CD4-positive, CD25-positive, alpha-beta regulatory T cell (primary cell): ENCODE measurements around the gene VSNL1. TPM values are rescaled to one million over a fixed set of nuclear protein-coding genes. Genes with fewer than 3 reads are reported as not detected.

Source experiments
- ATAC-seq, 2 donors: fragments of 150-1000 bp; cut with Tn5 transposase; one replicate each; pipeline ENCODE4 v1.10.0; 2021; ENCODE audit warnings: low read depth in 2 of 2, moderate number of reproducible peaks in 2 of 2, moderate library complexity in 1 of 2
- DNase-seq, 3 donors: peaks; one replicate each; pipeline versions ENCODE4 v3.0.0 to v3.0.0-alpha.2; 2012 to 2022; ENCODE audit warnings: mixed read lengths in 1 of 3
- H3K27ac ChIP-seq: one replicate; pipeline ENCODE4 v1.7.0; 2013; ENCODE audit warnings: mild to moderate bottlenecking, low read length; ENCODE audit not compliant: insufficient read depth, poor library complexity, severe bottlenecking
- H3K27me3 ChIP-seq: one replicate; pipeline ENCODE4 v1.7.0; 2013; ENCODE audit warnings: low read length; ENCODE audit not compliant: control insufficient read depth, insufficient read depth
- H3K36me3 ChIP-seq: one replicate; pipeline ENCODE4 v1.7.0; 2013; ENCODE audit warnings: mild to moderate bottlenecking, low read length, moderate library complexity; ENCODE audit not compliant: control insufficient read depth, insufficient read depth
- H3K4me1 ChIP-seq: 2 replicates; pipeline ENCODE4 v1.7.0; 2013; ENCODE audit warnings: mild to moderate bottlenecking, low read length; ENCODE audit not compliant: insufficient read depth, control insufficient read depth, poor library complexity, severe bottlenecking
- H3K4me3 ChIP-seq: one replicate; pipeline ENCODE4 v1.7.0; 2013; ENCODE audit warnings: low read depth, mild to moderate bottlenecking, low read length, moderate library complexity
- H3K9me3 ChIP-seq, 2 experiments: 1 replicate in 1 of 2; 2 replicates in 1 of 2; pipeline ENCODE4 v1.7.0; 2013; ENCODE audit warnings: low read length in 2 of 2, mild to moderate bottlenecking in 1 of 2, moderate library complexity in 1 of 2; ENCODE audit not compliant: control insufficient read depth in 2 of 2
- H3K27ac Mint-ChIP-seq, 3 donors: one replicate each; pipeline ENCODE4 v1.8.0; 2020 to 2022; ENCODE audit warnings: mild to moderate bottlenecking in 3 of 3, mixed read lengths in 3 of 3, moderate library complexity in 2 of 3
- H3K27me3 Mint-ChIP-seq: one replicate; pipeline ENCODE4 v1.8.0; 2022; ENCODE audit warnings: mild to moderate bottlenecking, mixed read lengths
- H3K36me3 Mint-ChIP-seq: one replicate; pipeline ENCODE4 v1.8.0; 2020; ENCODE audit warnings: mixed read lengths
- H3K4me1 Mint-ChIP-seq, 4 donors: one replicate each; pipeline ENCODE4 v1.8.0; 2020 to 2022; ENCODE audit warnings: mixed read lengths in 4 of 4, mild to moderate bottlenecking in 1 of 4
- H3K4me3 Mint-ChIP-seq, 4 donors: one replicate each; pipeline ENCODE4 v1.8.0; 2020 to 2022; ENCODE audit warnings: mild to moderate bottlenecking in 4 of 4, mixed read lengths in 4 of 4, moderate library complexity in 3 of 4
- H3K9me3 Mint-ChIP-seq, 7 donors: one replicate each; pipeline ENCODE4 v1.8.0; 2020 to 2022; ENCODE audit warnings: mixed read lengths in 7 of 7, mild to moderate bottlenecking in 3 of 7, moderate library complexity in 2 of 7
- polyA plus RNA-seq, 4 donors: library from polyadenylated mRNA; unstranded; fragments of 300-500 nt; fragmentation: Illumina TruSeq; gene quantifications; one replicate each; pipeline ENCODE4 v1.2.3, GENCODE V29; 2021
- total RNA-seq: library from RNA; stranded (reverse); gene quantifications from one replicate; pipeline ENCODE4 v1.2.3, GENCODE V29; 2022

The VSNL1 gene
- total RNA-seq (not detected), polyA plus RNA-seq (not detected)

GRCh38 chr2:17540093-17540812 is at the start of gene VSNL1:
TSS of gene VSNL1 (plus strand) at chr2:17540696. CDS start at chr2:17592075, 51,379 bp downstream.
- no peak within 1 kb of the TSS for H3K4me3 ChIP-seq
- Mint-ChIP-seq H3K36me3 (no peaks in the 10 kb centered on the region), H3K27ac (no peak within 1 kb of the TSS), H3K4me1 (peaks cover 0 to 4% (median 1%) of the 10 kb centered on the region in 4 donors), H3K9me3 (peaks cover 0 to 7% (median 1%) of the 10 kb centered on the region in 7 donors), H3K27me3 (peaks cover 61% of the 10 kb centered on the region), H3K4me3 (no peak within 1 kb of the TSS)
- ATAC-seq (no peak), DNase-seq (no peak)
- no peaks in the 10 kb centered on the region for H3K4me1 ChIP-seq
- peaks cover 15% of the 10 kb centered on the region for H3K27me3 ChIP-seq
- no peak within 1 kb of the TSS for H3K27ac ChIP-seq
- no peaks in the 10 kb centered on the region for H3K9me3 ChIP-seq
- no peaks in the 10 kb centered on the region for H3K36me3 ChIP-seq

- Mint-ChIP-seq H3K9me3 (peaks cover 0 to 6% (median 0%) of the 10 kb centered on the region in 7 donors), H3K36me3 (no peaks in the 10 kb centered on the region), H3K27me3 (no peaks in the 10 kb centered on the region), H3K4me1 (no peaks in the 10 kb centered on the region), H3K27ac (no peak overlapping the region), H3K4me3 (no peak overlapping the region)
- no peak for DNase-seq
- Histone ChIP-seq H3K36me3 (no peaks in the 10 kb centered on the region), H3K27me3 (no peaks in the 10 kb centered on the region), H3K27ac (no peak overlapping the region), H3K9me3 (no peaks in the 10 kb centered on the region), H3K4me1 (no peaks in the 10 kb centered on the region), H3K4me3 (no peak overlapping the region)
- ATAC-seq, result no peak
Observed at GRCh38 chr2:17495590-17495989, 44.9 kb upstream of the VSNL1 start.

- no peaks in the 10 kb centered on the region for H3K27me3 ChIP-seq
- no peak overlapping the region for H3K27ac Mint-ChIP-seq
- DNase-seq, result no peak
- no peak overlapping the region for H3K4me3 ChIP-seq
- peaks cover 0 to 3% (median 0%) of the 10 kb centered on the region in 7 donors for H3K9me3 Mint-ChIP-seq
- ATAC-seq, result no peak
- no peaks in the 10 kb centered on the region for H3K27me3 Mint-ChIP-seq
- H3K36me3 ChIP-seq, result no peaks in the 10 kb centered on the region
- no peak overlapping the region for H3K27ac ChIP-seq
- H3K9me3 ChIP-seq, result no peaks in the 10 kb centered on the region
- H3K4me1 Mint-ChIP-seq, result no peaks in the 10 kb centered on the region
- no peaks in the 10 kb centered on the region for H3K4me1 ChIP-seq
- no peak overlapping the region for H3K4me3 Mint-ChIP-seq
- no peaks in the 10 kb centered on the region for H3K36me3 Mint-ChIP-seq
Observed at GRCh38 chr2:17497718-17498117, 42.8 kb upstream of the VSNL1 start.

- no peak for DNase-seq
- Histone ChIP-seq H3K27ac (no peak overlapping the region), H3K4me3 (no peak overlapping the region), H3K36me3 (no peaks in the 10 kb centered on the region), H3K4me1 (no peaks in the 10 kb centered on the region), H3K27me3 (no peaks in the 10 kb centered on the region), H3K9me3 (no peaks in the 10 kb centered on the region)
- Mint-ChIP-seq H3K9me3 (peaks cover 0 to 4% (median under 1%) of the 10 kb centered on the region in 7 donors), H3K4me3 (no peak overlapping the region), H3K36me3 (no peaks in the 10 kb centered on the region), H3K27ac (no peak overlapping the region), H3K27me3 (no peaks in the 10 kb centered on the region), H3K4me1 (no peaks in the 10 kb centered on the region)
- no peak for ATAC-seq
Observed at GRCh38 chr2:17506736-17507616, 33.5 kb upstream of the VSNL1 start.

GRCh38 chr2:17515652-17516051 is 24.8 kb upstream of the VSNL1 start:
- peaks cover 16% of the 10 kb centered on the region for H3K27me3 Mint-ChIP-seq

GRCh38 chr2:17517481-17518211 is 22.9 kb upstream of the VSNL1 start:
- Mint-ChIP-seq H3K9me3 (peaks cover 0 to 5% (median 0%) of the 10 kb centered on the region in 7 donors), H3K4me1 (peaks cover 0 to 2% (median 0%) of the 10 kb centered on the region in 4 donors), H3K27ac (no peak overlapping the region), H3K27me3 (peaks cover 19% of the 10 kb centered on the region), H3K4me3 (no peak overlapping the region), H3K36me3 (no peaks in the 10 kb centered on the region)
- no peak overlapping the region for H3K27ac ChIP-seq
- no peak for DNase-seq
- no peaks in the 10 kb centered on the region for H3K9me3 ChIP-seq
- H3K27me3 ChIP-seq, result peaks cover 3% of the 10 kb centered on the region
- H3K4me3 ChIP-seq, result no peak overlapping the region
- H3K36me3 ChIP-seq, result no peaks in the 10 kb centered on the region
- no peaks in the 10 kb centered on the region for H3K4me1 ChIP-seq
- ATAC-seq, result no peak

More at GRCh38 chr2:17515652-17516051, 24.8 kb upstream of the VSNL1 start:
- no peaks in the 10 kb centered on the region for H3K4me1 ChIP-seq
- no peak overlapping the region for H3K27ac Mint-ChIP-seq
- no peaks in the 10 kb centered on the region for H3K36me3 ChIP-seq
- no peak overlapping the region for H3K4me3 ChIP-seq
- peaks cover 0 to 2% (median 0%) of the 10 kb centered on the region in 4 donors for H3K4me1 Mint-ChIP-seq
- peaks cover 3% of the 10 kb centered on the region for H3K27me3 ChIP-seq
- H3K36me3 Mint-ChIP-seq, result no peaks in the 10 kb centered on the region
- H3K9me3 Mint-ChIP-seq, result peaks cover 0 to 4% (median under 1%) of the 10 kb centered on the region in 7 donors
- H3K27ac ChIP-seq, result no peak overlapping the region
- H3K9me3 ChIP-seq, result no peaks in the 10 kb centered on the region
- ATAC-seq, result no peak
- no peak for DNase-seq
- H3K4me3 Mint-ChIP-seq, result no peak overlapping the region
